ENCODE measurements around the gene ZNF607. TPM values are rescaled to one million over a fixed set of nuclear protein-coding genes. Genes with fewer than 3 reads are reported as not detected.
A peak's percentile ranks its signal among the peaks of the same experiment; 100 is the strongest.

Gene ZNF607
- total RNA-seq, 1 donor from 2014 or later: 23.6 TPM

DNA sequence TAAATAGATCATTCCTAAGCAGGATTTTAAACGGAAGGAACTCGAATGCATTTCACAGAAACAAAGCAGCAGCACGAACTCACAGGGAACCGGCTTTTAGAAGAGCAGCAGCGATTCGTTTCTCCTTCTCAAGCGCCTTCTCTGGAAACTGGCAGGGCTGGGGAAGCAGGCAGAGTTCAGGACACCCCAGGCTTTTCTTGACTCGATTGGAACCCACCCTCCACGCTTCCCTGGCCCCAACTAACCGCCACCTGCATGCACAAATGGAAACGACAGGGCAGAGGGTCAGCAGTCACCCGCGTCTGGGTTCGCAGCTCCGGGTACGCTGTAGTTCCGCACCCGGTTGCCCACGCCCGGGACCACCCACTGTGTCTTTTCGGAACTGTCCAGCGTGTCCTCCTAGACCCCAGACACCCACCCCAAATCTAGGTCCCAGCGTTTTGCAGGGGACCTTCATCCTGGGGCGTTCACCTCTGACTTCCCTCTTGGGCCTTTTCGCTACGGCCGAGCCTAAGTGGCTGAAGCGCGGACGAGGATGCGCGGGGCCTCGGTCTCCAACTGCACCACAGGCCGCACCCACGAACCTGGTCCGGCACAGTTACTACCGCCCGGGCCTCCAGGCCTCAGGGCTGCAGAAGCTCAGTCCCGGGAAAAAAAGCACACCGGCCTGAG lies 64.8 kb downstream of the ZNF607 start:
- FAIRE-seq (no peak), DNase-seq (ENCODE audit: low spot score in 2 of 2) (peak; percentile 29 to 41)

DNA sequence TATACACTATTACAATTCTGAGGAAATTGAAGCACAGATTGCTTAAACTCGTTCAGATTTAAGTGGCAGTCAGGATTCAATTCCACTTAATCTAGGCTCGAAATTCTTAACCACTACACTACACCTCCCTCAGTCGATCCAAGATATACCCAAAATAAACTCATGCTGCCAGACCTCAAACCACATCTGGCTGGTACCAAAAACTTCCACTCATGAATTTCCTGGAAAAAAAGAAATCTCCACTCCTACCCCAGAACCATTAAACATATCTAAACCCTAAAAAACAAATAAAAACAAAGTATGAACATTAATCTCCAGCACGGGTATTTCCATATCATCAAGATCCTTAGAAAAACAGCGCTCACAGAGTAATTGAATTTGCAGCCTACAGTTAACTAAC lies 65.4 kb downstream of the ZNF607 start:
- DNase-seq (ENCODE audit: low spot score in 2 of 2) (no peak), FAIRE-seq (no peak)

Small RNA genes within 50 kb of the gene (small RNA-seq; reads per million reads assigned to genes)
- not detected for gene SELENOKP1

Other genes starting within 250 kb of the ZNF607 start
- gene ZNF793, start 212.8 kb downstream of the ZNF607 start, total RNA-seq: 48.9 TPM
- 11.8 TPM for gene ZNF571, start 125.0 kb downstream of the ZNF607 start, total RNA-seq
- 21.6 TPM for gene ZNF540, start 124.9 kb downstream of the ZNF607 start, total RNA-seq
- gene ZFP30, start 64.3 kb downstream of the ZNF607 start, total RNA-seq: 134 TPM
- gene ZNF573, start 59.8 kb upstream of the ZNF607 start, total RNA-seq: 51.8 TPM
- not detected for gene WDR87, start 186.8 kb upstream of the ZNF607 start, total RNA-seq
- 9.4 TPM for gene SIPA1L3, start 187.4 kb upstream of the ZNF607 start, total RNA-seq